HL-60 (cell line): ENCODE measurements around the gene NPHP1.
"Not testable (repeated sequence)": the region's sequence is repeated elsewhere in the genome, so short reads cannot be mapped to it uniquely, and the experiment has no call there.

Source experiments
- DNase-seq, 2 experiments: peaks; one replicate each; pipeline ENCODE4 v3.0.0-alpha.2; 2010 to 2020; ENCODE audit warnings: low read depth in 1 of 2, low spot score in 1 of 2
- H3K27ac ChIP-seq: fragments of 250-450 bp; sonication (Bioruptor Pico); replicated peaks from 2 replicates; pipeline ENCODE4 v1.5.1; 2020; ENCODE audit warnings: mild to moderate bottlenecking, moderate library complexity
- H3K27me3 ChIP-seq: fragments of 250-450 bp; sonication (Bioruptor Pico); 2 replicates; pipeline ENCODE4 v1.5.1; 2021; ENCODE audit warnings: mild to moderate bottlenecking, moderate library complexity; ENCODE audit not compliant: insufficient read depth, poor library complexity, severe bottlenecking
- H3K4me3 ChIP-seq: replicated peaks from 2 replicates; pipeline ENCODE4 v1.5.1; 2011; ENCODE audit warnings: mild to moderate bottlenecking, control low read depth, low read length; ENCODE audit not compliant: insufficient read depth
- CTCF ChIP-seq: IDR thresholded peaks from one replicate; pipeline ENCODE4 v1.5.1; 2011; ENCODE audit warnings: low read length, control low read depth, inconsistent platforms; ENCODE audit not compliant: insufficient read depth
- GABPA ChIP-seq: IDR thresholded peaks from 2 replicates; pipeline ENCODE4 v1.6.1; 2012; ENCODE audit warnings: low read depth
- POLR2AphosphoS5 ChIP-seq: IDR thresholded peaks from 2 replicates; pipeline ENCODE4 v1.6.1; 2012; ENCODE audit warnings: low read depth
- REST ChIP-seq: IDR thresholded peaks from 2 replicates; pipeline ENCODE4 v1.6.1; 2012; ENCODE audit warnings: low read depth; ENCODE audit not compliant: insufficient replicate concordance
- SPI1 ChIP-seq: IDR thresholded peaks from 2 replicates; pipeline ENCODE4 v1.6.1; 2012; ENCODE audit warnings: low read depth, mild to moderate bottlenecking, borderline replicate concordance

The NPHP1 gene

GRCh38 chr2:110097506-110098220 lies 107.2 kb downstream of the NPHP1 start:
- Histone ChIP-seq H3K27ac (no peak overlapping the region), H3K4me3 (no peak overlapping the region), H3K27me3 (no peaks in the 10 kb centered on the region)
- no peak for TF ChIP-seq CTCF
- TF ChIP-seq REST, result no peak
- no peak for TF ChIP-seq POLR2AphosphoS5
- no peak for TF ChIP-seq SPI1
- TF ChIP-seq GABPA, result no peak
- DNase-seq, result no peak

GRCh38 chr2:110095994-110096633 lies 108.7 kb downstream of the NPHP1 start:
- Histone ChIP-seq H3K4me3 (no peak overlapping the region), H3K27ac (no peak overlapping the region), H3K27me3 (no peaks in the 10 kb centered on the region)
- no peak for DNase-seq
- TF ChIP-seq POLR2AphosphoS5 (no peak), REST (no peak), CTCF (no peak), GABPA (no peak), SPI1 (no peak)

- not testable (repeated sequence) for H3K27me3 ChIP-seq, DNase-seq, H3K4me3 ChIP-seq, H3K27ac ChIP-seq
Observed at GRCh38 chr2:110094884-110095534, 109.8 kb downstream of the NPHP1 start.

- DNase-seq, H3K27ac ChIP-seq, H3K27me3 ChIP-seq, H3K4me3 ChIP-seq: not testable (repeated sequence)
Observed at GRCh38 chr2:110093924-110094323, 110.9 kb downstream of the NPHP1 start.

GRCh38 chr2:110090164-110090563 lies 114.6 kb downstream of the NPHP1 start:
- H3K4me3 ChIP-seq, H3K27me3 ChIP-seq: not testable (repeated sequence)

GRCh38 chr2:110083757-110084156 lies 121.1 kb downstream of the NPHP1 start:
- H3K27me3 ChIP-seq, H3K4me3 ChIP-seq, DNase-seq, H3K27ac ChIP-seq: not testable (repeated sequence)

More at GRCh38 chr2:110090164-110090563, 114.6 kb downstream of the NPHP1 start:
- DNase-seq, H3K27ac ChIP-seq: not testable (repeated sequence)

GRCh38 chr2:110083162-110083561 lies 121.7 kb downstream of the NPHP1 start:
- H3K27me3 ChIP-seq, DNase-seq, H3K4me3 ChIP-seq, H3K27ac ChIP-seq: not testable (repeated sequence)

GRCh38 chr2:110078104-110078503 lies 126.7 kb downstream of the NPHP1 start:
- not testable (repeated sequence) for H3K27me3 ChIP-seq

More at GRCh38 chr2:110078104-110078503, 126.7 kb downstream of the NPHP1 start:
- not testable (repeated sequence) for H3K4me3 ChIP-seq, H3K27ac ChIP-seq, DNase-seq
